Middle frontal gyrus (tissue), 1 donor: ENCODE data around the gene FAM120B.

Source experiments
- DNase-seq: peaks from one replicate; pipeline ENCODE4 v3.0.0-alpha.2; 2015; ENCODE audit warnings: low spot score; ENCODE audit errors: extremely low spot score

Gene FAM120B

DNA sequence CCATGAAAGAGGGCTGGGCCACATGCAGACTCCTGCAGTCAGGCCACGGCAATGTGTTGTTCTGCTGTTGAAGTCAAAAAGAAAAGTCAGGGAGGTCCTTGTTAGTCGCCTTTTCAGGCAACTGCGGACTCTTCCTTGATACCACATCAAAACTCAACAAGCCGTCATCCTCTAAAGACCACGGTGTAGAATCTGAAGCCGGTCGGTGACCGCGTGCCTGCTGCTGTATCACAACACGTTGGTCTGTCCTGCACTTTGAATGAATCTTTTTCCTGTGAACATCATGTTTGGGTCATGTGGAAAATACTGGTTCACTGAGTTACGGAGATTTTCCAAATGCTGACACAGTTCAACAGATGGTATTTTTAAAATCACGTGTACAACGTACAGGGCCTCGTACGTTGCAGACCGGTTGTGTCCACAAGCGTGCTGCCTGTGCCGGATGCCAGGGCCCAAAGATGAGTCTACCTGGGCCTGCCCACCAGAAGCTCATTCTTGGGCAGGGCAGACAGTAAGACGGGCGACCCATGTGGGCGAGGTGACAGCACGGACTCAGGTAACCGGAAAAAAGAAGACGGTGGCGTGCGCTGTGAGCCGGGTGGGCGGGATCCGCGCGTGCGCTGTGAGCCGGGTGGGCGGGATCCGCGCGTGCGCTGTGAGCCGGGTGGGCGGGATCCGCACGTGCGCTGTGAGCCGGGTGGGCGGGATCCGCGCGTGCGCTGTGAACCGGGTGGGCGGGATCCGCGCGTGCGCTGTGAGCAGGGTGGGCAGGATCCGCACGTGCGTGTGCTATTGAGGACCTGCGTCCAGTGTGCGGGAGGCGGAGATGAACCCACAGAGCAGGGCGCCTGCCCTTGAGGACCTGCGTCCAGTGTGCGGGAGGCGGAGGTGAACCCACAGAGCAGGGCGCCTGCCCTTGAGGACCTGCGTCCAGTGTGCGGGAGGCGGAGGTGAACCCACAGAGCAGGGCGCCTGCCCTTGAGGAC is 114.5 kb downstream of the FAM120B start:
- no peak for DNase-seq

DNA sequence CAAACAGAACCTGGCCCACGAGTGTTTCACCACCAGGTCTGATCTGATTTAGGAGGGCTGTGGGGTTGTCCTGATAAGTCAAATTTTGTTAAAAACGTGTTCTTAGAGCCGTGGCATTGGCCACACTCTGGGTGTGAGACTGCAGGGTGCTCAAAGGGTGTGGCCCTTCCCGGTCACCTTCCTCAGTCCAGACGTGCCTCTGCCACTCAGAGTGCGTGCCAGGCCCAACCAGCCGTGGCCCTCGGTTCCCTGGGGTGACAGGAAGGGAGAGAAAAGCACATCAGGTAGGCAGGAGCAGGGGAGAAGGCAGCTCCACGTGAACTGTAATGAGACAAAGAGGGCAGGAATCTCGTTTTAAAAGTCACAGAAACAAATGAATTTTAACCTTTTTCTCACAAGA is 115.4 kb downstream of the FAM120B start:
- no peak for DNase-seq

DNA sequence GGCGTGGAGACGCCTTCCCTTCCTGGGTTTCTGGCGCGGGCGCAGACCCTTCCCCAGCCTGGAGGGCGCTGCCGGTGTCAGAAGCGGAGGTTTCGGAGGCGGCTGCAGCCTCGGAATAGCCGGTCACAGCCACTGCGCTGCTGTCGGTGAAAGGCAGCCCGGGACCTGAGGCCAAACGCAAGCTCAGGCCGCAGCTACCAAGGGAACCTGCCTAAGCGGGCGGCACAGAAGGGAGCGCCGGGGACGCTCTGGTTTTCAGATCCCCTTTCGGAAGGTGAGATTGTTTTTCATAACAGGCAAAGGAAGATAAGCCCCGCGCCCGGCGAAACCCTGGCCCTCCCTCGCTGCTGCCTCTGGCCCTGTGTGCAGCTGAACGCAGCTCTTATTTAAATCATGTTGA is 116.5 kb downstream of the FAM120B start:
- no peak for DNase-seq

- no peak for DNase-seq
These were observed 117.5 kb downstream of the FAM120B start for GRCh38 chr6:170423814-170424603.

DNA sequence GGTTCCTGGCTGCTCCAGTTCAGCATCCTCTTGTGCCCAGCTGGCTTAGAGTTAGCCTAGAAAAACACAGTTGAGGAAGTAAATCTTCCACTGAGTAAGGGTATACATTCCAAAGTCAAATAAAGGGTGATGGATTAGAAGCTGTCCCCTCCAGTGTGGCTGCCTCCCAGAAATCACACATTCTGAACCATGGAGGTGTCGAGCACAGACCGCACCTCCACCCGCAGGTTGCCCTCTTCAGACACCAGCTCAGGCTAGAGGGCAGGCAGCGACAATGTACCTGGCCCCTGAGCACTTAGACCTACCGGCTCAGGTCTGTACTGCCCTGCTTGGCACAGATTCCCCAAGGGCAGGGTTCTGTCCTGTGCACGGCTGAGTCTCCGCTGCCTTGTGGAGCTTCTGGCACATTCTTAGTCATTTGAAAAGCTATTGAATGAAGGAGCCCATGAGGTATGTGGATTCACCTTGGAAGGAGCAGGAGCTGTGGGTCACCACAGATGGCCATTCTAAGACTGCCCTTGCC is 118.1 kb downstream of the FAM120B start:
- no peak for DNase-seq

GRCh38 chr6:170429450-170429849 is 122.9 kb downstream of the FAM120B start:
- no peak for DNase-seq

- no peak for DNase-seq
These were observed 126.9 kb downstream of the FAM120B start for GRCh38 chr6:170433163-170434116.

DNA sequence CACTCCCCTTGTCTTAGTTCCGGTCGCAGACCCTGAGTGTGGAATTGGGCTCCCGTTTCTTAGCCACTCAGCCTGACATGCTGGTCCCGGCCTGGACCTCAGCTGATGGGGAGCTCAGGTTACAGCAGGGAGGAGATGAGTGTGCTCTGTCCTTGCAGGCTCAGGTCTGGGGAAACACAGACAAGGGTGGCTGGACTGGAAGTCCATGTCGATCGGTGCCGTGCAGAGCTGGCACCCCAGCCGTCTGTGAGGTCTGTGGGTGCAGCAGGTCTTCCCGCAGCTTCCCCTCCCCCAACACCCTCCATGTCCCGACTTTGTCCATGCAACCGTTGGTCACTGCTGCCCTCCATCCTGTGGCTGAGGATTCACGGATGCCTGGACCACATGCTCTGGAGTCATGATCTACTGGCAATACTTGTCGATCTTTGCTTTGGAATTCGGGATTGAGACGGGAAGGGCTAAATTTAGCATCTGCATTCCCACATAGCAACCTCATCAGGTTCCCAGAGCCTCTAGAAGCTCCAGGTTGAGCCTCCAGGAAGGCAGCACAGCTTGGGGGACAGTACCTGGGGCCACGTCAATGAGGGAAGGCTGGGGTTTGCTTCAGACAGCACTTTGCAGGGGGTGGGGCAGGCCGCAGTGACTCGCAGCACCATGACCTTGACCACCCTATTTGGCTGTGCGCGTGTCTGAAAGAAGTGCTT is 127.7 kb downstream of the FAM120B start:
- DNase-seq, result no peak

DNA sequence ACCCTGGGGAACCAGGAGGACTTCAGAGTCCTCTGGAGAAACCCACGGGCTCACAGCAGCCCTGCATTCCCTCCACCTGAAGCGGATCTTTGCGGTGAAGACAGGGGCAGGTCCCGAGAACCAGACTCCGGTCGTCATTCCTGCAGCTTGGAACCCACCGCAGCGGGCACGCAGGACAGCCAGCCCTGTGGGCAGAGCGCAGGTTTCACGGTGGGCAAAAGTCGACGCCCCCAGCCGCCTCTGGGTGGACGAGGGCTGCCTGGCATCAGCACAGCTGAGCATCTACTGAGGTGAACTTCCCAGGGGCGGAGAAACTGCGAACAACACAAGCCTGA is 128.2 kb downstream of the FAM120B start:
- no peak for DNase-seq

GRCh38 chr6:170435766-170436165 is 129.2 kb downstream of the FAM120B start:
- DNase-seq, result no peak

GRCh38 chr6:170436209-170436809 is 129.8 kb downstream of the FAM120B start:
- no peak for DNase-seq

GRCh38 chr6:170437719-170438401 is 131.3 kb downstream of the FAM120B start:
- DNase-seq, result no peak

DNA sequence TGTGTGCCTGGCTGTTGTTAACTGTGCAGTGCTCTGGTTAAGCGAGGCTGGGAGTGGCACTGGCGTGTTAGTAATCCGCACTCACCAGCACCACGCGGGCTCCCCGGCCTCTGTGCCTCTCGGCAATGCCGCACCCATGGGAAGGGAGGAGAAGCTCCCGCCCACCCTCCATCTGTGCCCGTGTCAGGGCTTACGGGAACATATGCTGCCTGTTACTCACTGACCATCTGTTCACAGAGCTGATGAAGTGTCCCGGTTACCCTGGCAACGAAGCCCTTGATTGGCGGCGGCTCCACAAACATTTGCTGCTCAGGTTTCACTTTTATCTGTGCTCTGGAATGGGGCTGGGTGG is 131.8 kb downstream of the FAM120B start:
- DNase-seq, result peak; percentile 82

DNA sequence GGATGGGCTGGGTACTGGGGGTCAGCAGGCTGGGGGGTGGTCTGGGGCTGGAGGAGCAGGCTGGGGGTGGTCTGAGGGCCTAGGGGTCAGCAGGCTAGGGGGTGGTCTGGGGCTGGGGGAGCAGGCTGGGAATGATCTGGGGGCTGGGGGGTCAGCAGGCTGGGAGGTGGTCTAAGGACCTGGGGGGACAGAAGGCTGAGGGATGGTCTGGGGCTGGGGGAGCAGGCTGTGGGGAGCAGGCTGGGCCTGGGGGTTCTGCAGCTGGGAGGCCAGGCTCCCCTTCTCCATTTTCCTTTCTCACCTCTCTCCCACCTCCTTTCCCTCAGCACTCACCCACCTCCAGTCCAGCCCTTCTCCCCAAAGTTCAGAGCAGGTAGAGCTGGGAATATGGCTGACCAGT is 132.3 kb downstream of the FAM120B start:
- no peak for DNase-seq

GRCh38 chr6:170439366-170440361 is 133.1 kb downstream of the FAM120B start:
- no peak for DNase-seq

DNA sequence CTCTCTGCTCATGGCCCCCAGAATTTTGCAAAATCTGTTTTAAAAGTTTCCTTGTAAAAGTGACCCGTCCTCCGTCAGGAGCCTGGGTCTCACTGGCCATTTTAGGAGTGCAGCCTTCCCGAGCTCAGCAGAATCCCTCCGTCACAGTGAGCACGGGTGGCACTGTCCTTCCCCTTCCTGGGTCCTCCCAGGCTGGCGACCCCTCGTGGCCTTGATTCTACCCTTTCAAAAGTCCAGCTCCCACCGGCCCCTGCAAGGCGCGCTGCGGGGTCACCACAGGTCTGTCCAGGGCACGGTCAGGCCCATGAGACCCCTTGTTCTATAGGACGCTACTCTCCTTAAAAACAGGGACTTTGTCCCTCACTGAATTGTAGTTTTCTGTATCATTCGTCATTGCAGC is 133.9 kb downstream of the FAM120B start:
- DNase-seq, result no peak

- DNase-seq, result no peak
These were observed 134.8 kb downstream of the FAM120B start for GRCh38 chr6:170441316-170441715.

DNA sequence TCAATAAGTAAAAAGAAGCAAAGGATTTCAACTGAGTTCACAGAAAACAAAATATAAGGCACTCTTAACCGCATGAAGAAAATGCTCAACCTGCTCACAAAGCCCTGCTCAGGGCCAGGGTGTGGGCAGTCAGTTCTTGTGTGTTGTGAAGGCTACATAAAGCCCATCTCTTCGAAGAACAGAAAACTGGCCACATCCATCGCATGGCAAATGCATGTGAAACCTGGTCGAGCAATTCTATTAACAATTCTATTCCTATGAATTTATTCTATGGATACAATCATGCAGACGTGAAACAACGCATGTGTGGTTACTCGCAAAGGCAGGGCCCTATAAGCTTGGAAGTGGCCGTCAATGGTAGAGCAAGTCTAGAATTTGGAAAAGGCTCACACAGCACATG is 136.0 kb downstream of the FAM120B start:
- DNase-seq, result no peak
